ENCODE measurements around the gene RBM26.

RBM26 gene

DNA sequence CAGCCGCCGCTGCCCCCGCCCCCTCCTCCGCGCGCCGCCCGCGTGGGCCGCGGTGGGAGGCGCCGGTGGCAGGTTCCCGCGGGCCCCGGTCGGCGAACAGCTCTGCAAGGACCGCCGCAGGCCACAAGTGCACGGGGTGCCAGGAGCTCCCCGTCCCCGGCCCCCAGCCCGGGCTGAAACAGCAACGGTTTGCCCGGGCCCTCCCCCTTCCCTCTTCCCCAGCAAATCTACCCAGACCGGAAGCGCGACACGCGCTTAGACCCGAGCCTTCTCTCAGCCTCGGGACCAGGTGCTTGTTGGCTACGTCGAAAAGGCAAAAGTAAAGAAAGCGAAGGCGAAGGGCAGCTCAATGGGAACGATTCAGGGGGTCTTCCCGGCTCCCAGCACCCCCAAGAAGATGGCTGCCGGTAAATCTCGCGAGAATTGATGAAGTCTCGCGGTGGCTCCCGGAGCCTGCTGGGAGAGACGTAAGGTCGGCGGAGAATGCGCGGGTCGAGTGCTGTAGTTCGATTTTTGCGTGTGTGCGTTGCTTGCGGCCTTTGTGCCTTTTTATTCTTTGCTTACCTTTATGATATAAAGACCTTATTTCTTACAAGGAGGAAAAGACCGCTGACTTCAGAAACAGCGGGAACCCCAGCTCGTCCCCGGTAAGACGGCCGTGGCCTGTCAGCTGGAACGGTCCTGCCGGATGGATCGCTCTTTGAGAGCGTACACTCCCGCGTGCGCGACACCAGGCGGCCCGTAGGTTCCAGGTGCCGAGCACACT lies at the start of gene RBM26:
Gene RBM26, minus strand, starts transcription at position 425 of the 766 bp plus-strand sequence. CDS start 481 bp downstream, outside the sequence.
- DNase-seq: peak; percentile 94 to 96
- TF ChIP-seq GATA1 (IDR thresholded peaks at IDR 0.05; ENCODE audit: low read depth, low read length): no peak
- TF ChIP-seq POLR2A (IDR thresholded peaks at IDR 0.05; ENCODE audit: low read length): peak; percentile 96

DNA sequence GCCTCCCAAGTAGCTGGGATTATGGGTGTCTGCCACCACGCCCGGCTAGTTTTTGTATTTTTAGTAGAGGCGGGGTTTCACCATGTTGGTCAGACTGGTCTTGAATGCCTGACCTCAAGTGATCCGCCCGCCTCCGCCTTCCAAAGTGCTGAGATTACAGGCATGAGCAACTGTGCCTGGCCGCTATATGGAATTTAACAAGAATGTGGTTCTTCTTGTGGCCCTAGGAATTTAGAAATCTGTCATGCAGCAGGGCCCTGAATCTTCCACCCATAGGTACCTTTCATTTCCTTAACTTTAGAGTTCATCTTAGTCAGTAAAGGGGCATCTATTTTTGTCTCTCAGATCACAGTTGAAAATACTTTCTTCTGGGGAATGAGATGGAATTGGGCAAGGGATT lies 49.3 kb upstream of the RBM26 start:
- TF ChIP-seq GATA1 (IDR thresholded peaks at IDR 0.05; ENCODE audit: low read depth, low read length) (no peak), POLR2A (IDR thresholded peaks at IDR 0.05; ENCODE audit: low read length) (no peak)

GRCh38 chr13:79452239-79452913 lies 46.3 kb upstream of the RBM26 start:
- TF ChIP-seq POLR2A (IDR thresholded peaks at IDR 0.05; ENCODE audit: low read length) (no peak), GATA1 (IDR thresholded peaks at IDR 0.05; ENCODE audit: low read depth, low read length) (no peak)
- DNase-seq: no peak

More for the DNA sequence above, 49.3 kb upstream of the RBM26 start:
- no peak for DNase-seq

DNA sequence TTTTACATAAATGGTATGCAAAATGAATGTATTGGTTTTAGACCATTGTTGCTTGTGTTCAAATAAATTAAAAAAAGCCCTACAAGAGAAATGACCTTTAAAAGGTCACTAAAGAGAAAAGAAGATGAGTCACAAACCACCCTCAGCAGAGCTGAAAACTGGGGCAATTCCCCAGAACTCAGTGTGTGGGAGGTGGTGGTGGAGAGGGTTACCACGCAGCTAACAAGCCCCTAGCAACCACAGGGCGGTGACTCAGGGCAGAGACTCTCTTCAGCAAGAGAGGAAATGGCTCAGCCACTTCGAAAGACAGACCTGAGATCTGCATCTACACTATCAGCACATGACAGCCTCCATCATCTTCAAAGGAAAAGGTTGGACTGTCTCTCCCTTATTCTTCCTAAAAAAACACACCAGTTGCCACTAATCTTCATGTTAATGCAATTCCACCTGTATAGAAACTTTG lies 45.5 kb upstream of the RBM26 start:
- peak; percentile 26 to 43 for DNase-seq
- no peak for TF ChIP-seq POLR2A (IDR thresholded peaks at IDR 0.05; ENCODE audit: low read length)
- no peak for TF ChIP-seq GATA1 (IDR thresholded peaks at IDR 0.05; ENCODE audit: low read depth, low read length)

DNA sequence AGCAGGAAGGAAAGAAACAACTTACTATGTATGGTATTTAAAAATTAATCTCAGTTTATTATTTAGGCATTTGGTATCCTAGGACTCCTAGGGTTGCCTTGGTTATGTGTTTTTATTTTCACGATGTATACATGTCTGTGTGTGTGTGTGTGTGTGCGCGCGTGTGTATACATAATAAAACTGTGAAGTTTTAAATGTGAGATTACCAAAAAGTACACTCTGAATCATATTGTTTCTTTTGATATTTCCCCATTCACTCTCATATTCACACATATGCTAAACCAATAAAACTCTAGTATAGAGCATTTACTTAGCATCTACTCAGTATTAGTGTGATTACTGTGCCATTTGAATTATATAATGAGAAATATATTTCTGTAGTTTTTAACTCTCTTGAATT lies 44.1 kb upstream of the RBM26 start:
- TF ChIP-seq GATA1 (IDR thresholded peaks at IDR 0.05; ENCODE audit: low read depth, low read length) (no peak), POLR2A (IDR thresholded peaks at IDR 0.05; ENCODE audit: low read length) (no peak)
- no peak for DNase-seq

DNA sequence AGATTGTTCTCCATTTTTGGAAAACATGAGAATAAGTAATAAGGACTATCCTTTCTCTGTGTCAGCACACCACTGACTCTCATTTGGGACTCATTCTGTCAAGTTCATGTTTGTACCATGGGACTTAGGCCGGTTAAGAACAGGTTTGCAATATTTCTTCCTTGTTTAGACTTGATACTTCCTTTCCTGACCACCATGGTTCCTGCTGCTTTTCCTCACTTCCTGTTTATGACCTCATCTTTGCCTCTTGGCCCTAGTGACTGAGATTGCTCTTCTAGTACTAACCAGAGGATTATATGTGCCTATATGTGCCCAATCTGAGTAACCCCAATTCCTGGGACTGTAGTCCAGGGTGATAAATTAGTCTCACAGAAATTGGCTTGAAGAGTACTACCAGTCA lies 42.4 kb upstream of the RBM26 start:
- no peak for DNase-seq

DNA sequence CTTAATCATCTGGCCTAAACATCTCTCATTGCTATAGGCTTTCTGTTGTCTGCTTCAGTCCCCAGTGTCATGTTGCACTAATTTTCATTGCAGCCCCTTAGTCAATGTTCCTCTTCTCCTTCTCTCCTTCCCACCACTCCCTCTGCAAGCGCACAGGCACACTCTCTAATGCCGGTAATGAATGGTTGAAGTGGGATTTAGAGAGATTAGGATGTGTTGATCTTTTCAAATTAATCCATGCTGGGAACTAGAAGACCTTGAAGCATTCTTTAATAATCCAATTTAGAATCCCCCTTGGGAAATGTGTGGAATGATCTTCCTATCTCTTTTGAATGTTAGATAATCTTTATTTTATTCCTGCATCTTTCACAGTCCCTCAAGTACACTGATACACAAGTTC lies 41.7 kb upstream of the RBM26 start:
- no peak for TF ChIP-seq POLR2A (IDR thresholded peaks at IDR 0.05; ENCODE audit: low read length)
- no peak for TF ChIP-seq GATA1 (IDR thresholded peaks at IDR 0.05; ENCODE audit: low read depth, low read length)
- DNase-seq: no peak

More for the DNA sequence above, 42.4 kb upstream of the RBM26 start:
- no peak for TF ChIP-seq POLR2A (IDR thresholded peaks at IDR 0.05; ENCODE audit: low read length)
- TF ChIP-seq GATA1 (IDR thresholded peaks at IDR 0.05; ENCODE audit: low read depth, low read length): no peak

DNA sequence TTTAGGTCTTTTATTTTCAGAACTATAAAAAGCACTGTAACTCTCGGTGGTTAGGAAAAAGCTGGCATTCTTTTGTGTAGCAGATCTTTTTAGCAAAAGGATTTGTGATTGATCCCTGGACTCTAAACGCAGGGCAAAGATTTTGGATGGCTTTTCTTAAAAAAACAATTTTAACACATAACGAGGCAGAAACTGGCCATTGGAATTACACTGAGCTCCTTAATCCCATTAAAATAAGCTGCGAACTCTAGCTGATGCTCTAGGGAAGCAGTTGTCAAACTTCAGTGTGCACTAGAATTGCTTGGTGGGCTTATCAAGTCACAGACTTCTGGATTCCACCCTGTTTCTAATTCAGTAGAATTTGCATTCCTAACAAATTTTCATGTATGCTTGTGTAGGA lies 41.1 kb upstream of the RBM26 start:
- DNase-seq: no peak
- TF ChIP-seq GATA1 (IDR thresholded peaks at IDR 0.05; ENCODE audit: low read depth, low read length) (no peak), POLR2A (IDR thresholded peaks at IDR 0.05; ENCODE audit: low read length) (no peak)

DNA sequence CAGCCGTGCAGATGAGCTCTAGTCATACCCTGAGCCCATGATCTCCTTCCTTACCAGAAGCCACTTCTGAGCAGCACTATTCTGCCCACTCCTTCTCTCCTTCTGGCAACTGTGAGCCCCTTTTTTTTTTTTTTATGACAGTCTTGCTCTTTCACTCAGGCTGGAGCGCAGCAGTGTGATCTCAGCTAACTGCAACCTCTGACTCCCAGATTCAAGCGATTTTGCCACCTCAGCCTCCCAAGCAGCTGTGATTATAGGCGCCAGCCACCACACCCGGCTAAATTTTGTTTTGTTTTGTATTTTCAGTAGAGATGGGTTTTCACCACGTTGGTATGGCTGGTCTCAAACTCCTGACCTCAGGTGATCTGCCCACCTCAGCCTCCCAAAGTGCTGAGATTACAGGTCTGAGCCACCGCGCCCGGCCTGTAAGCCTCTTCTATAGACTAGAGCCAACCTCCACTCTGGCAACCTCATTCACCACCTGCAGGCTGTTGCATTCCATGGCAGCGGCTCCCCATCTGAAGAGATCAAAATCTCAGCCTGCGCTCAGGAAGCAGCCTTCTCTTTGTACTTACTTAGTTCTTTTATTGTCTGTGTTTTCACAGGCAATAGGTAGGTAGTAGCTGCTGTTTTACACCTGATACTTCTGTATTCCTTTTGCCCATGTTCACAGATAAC lies 40.1 kb upstream of the RBM26 start:
- DNase-seq: no peak
- TF ChIP-seq GATA1 (IDR thresholded peaks at IDR 0.05; ENCODE audit: low read depth, low read length): no peak
- TF ChIP-seq POLR2A (IDR thresholded peaks at IDR 0.05; ENCODE audit: low read length): no peak

- DNase-seq: no peak
- TF ChIP-seq GATA1 (IDR thresholded peaks at IDR 0.05; ENCODE audit: low read depth, low read length) (no peak), POLR2A (IDR thresholded peaks at IDR 0.05; ENCODE audit: low read length) (no peak)
Measured at GRCh38 chr13:79442706-79443105, 36.7 kb upstream of the RBM26 start.

- TF ChIP-seq POLR2A (IDR thresholded peaks at IDR 0.05; ENCODE audit: low read length): no peak
- TF ChIP-seq GATA1 (IDR thresholded peaks at IDR 0.05; ENCODE audit: low read depth, low read length): no peak
- DNase-seq: no peak
Measured at GRCh38 chr13:79442221-79442620, 36.2 kb upstream of the RBM26 start.

DNA sequence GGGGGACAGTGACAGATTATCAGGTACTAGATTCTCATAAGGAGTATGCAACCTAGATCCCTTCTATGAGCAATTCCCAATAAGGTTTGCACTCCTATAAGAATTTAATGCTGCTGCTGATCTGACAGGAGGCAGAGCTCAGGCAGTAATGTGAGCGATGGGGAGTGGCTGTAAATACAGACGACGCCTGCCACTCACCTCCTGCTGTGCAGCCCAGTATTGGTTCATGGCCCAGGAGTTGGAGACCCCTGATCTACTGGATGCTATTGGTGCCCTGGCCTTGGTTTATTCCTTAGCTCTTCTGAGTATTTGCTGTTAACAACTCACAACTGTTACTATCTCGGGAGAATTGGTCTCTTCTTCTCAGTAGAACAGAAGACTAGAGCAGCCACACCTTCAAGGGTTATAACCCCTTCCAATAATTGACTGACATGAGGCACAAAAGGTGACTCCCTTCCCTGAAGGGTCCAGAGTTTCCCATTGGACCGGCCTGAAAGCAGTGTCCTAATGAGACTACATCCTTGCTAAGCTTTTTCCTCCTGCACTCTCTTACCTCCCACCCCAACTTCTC lies 35.0 kb upstream of the RBM26 start:
- no peak for TF ChIP-seq GATA1 (IDR thresholded peaks at IDR 0.05; ENCODE audit: low read depth, low read length)
- TF ChIP-seq POLR2A (IDR thresholded peaks at IDR 0.05; ENCODE audit: low read length): no peak
- no peak for DNase-seq

DNA sequence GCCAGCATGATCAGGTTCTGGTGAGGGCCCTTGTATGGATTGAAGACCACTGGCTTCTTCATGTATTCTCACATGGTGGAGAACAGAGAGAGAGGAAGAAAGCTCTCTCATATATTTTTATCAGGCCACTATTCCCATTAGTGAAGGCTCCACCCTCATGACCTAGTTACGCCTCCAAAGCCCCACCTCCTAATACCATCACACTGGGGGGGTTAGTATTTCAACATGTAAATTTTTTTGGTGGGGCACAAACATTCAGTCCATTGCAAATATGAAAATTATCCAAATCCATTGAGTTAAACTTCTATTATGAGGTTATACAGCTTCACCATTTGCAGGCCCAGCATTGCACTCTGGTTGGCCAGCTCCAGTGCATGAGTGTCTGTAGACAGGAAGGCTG lies 33.2 kb upstream of the RBM26 start:
- DNase-seq: no peak
- TF ChIP-seq GATA1 (IDR thresholded peaks at IDR 0.05; ENCODE audit: low read depth, low read length) (no peak), POLR2A (IDR thresholded peaks at IDR 0.05; ENCODE audit: low read length) (no peak)

DNA sequence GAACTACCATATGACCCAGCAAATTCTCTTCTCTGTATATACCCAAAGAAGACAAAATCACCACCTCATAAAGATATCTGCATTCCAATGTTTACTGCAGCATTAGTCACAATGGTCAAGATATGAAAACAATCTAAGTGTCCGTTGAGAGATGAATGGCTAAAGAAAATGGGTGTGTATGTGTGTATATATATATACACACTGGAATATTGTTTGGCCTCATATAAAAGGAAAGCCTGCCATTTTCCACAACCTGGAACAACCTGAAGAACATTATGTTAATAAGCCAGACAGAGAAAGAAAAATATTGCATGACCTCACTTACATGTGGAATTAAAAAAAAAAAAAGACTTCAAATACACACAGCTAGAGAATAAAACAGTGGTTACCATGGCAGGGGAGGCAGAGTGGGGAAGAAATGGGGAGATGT lies 29.5 kb upstream of the RBM26 start:
- TF ChIP-seq POLR2A (IDR thresholded peaks at IDR 0.05; ENCODE audit: low read length): no peak
- no peak for TF ChIP-seq GATA1 (IDR thresholded peaks at IDR 0.05; ENCODE audit: low read depth, low read length)
- no peak for DNase-seq
